K562 (cell line): ENCODE data around the gene SLC25A11.

Experiments
- BACH1 ChIP-seq: fragments of 200-800 bp; sonication (Bioruptor generic); IDR thresholded peaks from 2 replicates; pipeline ENCODE4 v1.6.1; 2016; ENCODE audit warnings: missing genetic modification characterization, missing compliant biosample characterization
- CTCF ChIP-seq, 3 experiments: IDR thresholded peaks in 2 of 3; conservative IDR thresholded peaks in 1 of 3; 2 replicates each; pipeline ENCODE4 v1.5.1; 2011 to 2012; ENCODE audit warnings: low read length in 3 of 3, mild to moderate bottlenecking in 3 of 3, control low read depth in 2 of 3, improper control_type of control experiment in 1 of 3, inconsistent platforms in 1 of 3, low read depth in 1 of 3, mixed read lengths in 1 of 3, moderate library complexity in 1 of 3; ENCODE audit not compliant: insufficient read depth in 2 of 3
- IFI16 ChIP-seq: fragments of 250-450 bp; sonication (Bioruptor Pico); IDR thresholded peaks from 2 replicates; pipeline ENCODE4 v2.1.2; 2022; ENCODE audit warnings: mild to moderate bottlenecking, inconsistent platforms
- JUND ChIP-seq, 2 experiments: IDR thresholded peaks; 2 replicates in 1 of 2; 3 replicates in 1 of 2; pipeline ENCODE4 v1.6.1; 2011; ENCODE audit warnings: borderline replicate concordance in 2 of 2, low read depth in 2 of 2, low read length in 2 of 2, improper control_type of control experiment in 1 of 2, missing biosample characterization in 1 of 2, missing genetic modification characterization in 1 of 2, missing genetic modification reagents in 1 of 2
- KLF16 ChIP-seq: IDR thresholded peaks from 2 replicates; pipeline ENCODE4 v1.6.1; 2016; ENCODE audit warnings: antibody characterized with exemption
- LARP7 ChIP-seq: fragments of 450-650 bp; IDR thresholded peaks from 2 replicates; pipeline ENCODE4 v1.6.1; 2016
- RAD21 ChIP-seq, 2 experiments: fragments of 250-450 bp in 1 of 2; fragments of 450-650 bp in 1 of 2; sonication (Bioruptor Pico) in 1 of 2; formaldehyde crosslinking in 1 of 2; IDR thresholded peaks in 1 of 2; conservative IDR thresholded peaks in 1 of 2; 2 replicates each; pipeline versions ENCODE4 v1.4.0 to v1.8.0; 2020 to 2022; ENCODE audit warnings: mild to moderate bottlenecking in 2 of 2, moderate library complexity in 1 of 2
- TAF9B ChIP-seq: fragments of 450-650 bp; IDR thresholded peaks from 2 replicates; pipeline ENCODE4 v1.6.1; 2018; ENCODE audit warnings: mild to moderate bottlenecking; ENCODE audit not compliant: partially characterized antibody
- ZNF24 ChIP-seq: fragments of 450-650 bp; IDR thresholded peaks from 2 replicates; pipeline ENCODE4 v1.6.1; 2016

- TF ChIP-seq CTCF (IDR thresholded peaks at IDR 0.05 in 2 of 3, conservative IDR thresholded peaks at IDR 0.05 in 1 of 3; ENCODE audit: insufficient read depth in 2 of 3, low read depth in 1 of 3, low read length in 3 of 3): peak; percentile 67 to 84 (median 68)
- no peak for TF ChIP-seq BACH1 (tag)
- TF ChIP-seq RAD21 (CRISPR knock-in tag; conservative IDR thresholded peaks at IDR 0.05 in 1 of 2, IDR thresholded peaks at IDR 0.05 in 1 of 2): peak in 1 of 2 experiments; percentile 64; a peak in 3 of 4 replicates
- TF ChIP-seq KLF16: no peak
- TF ChIP-seq LARP7: no peak
- TF ChIP-seq TAF9B: no peak
- no peak for TF ChIP-seq ZNF24
- no peak for TF ChIP-seq JUND (IDR thresholded peaks at IDR 0.05; ENCODE audit: borderline replicate concordance, low read depth, low read length)
- TF ChIP-seq JUND (tag; IDR thresholded peaks at IDR 0.05; ENCODE audit: borderline replicate concordance, low read depth, low read length): no peak
- TF ChIP-seq IFI16: no peak
These were observed 36.6 kb downstream of the SLC25A11 start, which contains the start of gene CHRNE for GRCh38 chr17:4903051-4903818.
